22Rv1 (cell line): ENCODE data around the gene AURKA.
A peak's percentile ranks its signal among the peaks of the same experiment; 100 is the strongest.

Experiments
- H3K27ac ChIP-seq: fragments of 450-650 bp; 2 replicates; pipeline ENCODE4 v1.5.1; 2017
- CTCF ChIP-seq: fragments of 450-650 bp; IDR thresholded peaks from 2 replicates; pipeline ENCODE4 v1.5.1; 2017; ENCODE audit warnings: mild to moderate bottlenecking
- ZFX ChIP-seq: fragments of 450-650 bp; IDR thresholded peaks from 2 replicates; pipeline ENCODE4 v1.6.1; 2017; ENCODE audit warnings: antibody characterized with exemption, borderline replicate concordance

The AURKA gene

GRCh38 chr20:56360908-56361205 lies 31.2 kb downstream of the AURKA start:
- TF ChIP-seq CTCF (no peak), ZFX (no peak)
- no peak overlapping the region for H3K27ac ChIP-seq

GRCh38 chr20:56360133-56360907 lies 31.7 kb downstream of the AURKA start:
- TF ChIP-seq ZFX (no peak), CTCF (no peak)
- H3K27ac ChIP-seq: no peak overlapping the region

- no peak overlapping the region; the same call in 1 of the 2 replicates for H3K27ac ChIP-seq
- TF ChIP-seq CTCF: no peak
- TF ChIP-seq ZFX: no peak
Measured at GRCh38 chr20:56359212-56360132, 32.5 kb downstream of the AURKA start.

- no peak for TF ChIP-seq ZFX
- peak within 1 kb of the TSS; percentile 52 for H3K27ac ChIP-seq
Measured at GRCh38 chr20:56358600-56359211, 33.3 kb downstream of the AURKA start, which contains the start of gene FAM210B. Gene FAM210B, plus strand, starts transcription at chr20:56358974. Its CDS starts 32 bp downstream, at chr20:56359006.

- TF ChIP-seq ZFX (no peak), CTCF (no peak)
- H3K27ac ChIP-seq: peak overlapping the region; percentile 52
Measured at GRCh38 chr20:56358070-56358469, 33.9 kb downstream of the AURKA start.

GRCh38 chr20:56353356-56353755 lies 38.7 kb downstream of the AURKA start:
- no peak for TF ChIP-seq ZFX
- no peak for TF ChIP-seq CTCF
- H3K27ac ChIP-seq: no peak overlapping the region

GRCh38 chr20:56352345-56353055 lies 39.5 kb downstream of the AURKA start:
- H3K27ac ChIP-seq: no peak overlapping the region
- no peak for TF ChIP-seq ZFX
- TF ChIP-seq CTCF: no peak
